ENCODE results near the gene ASIC2.

Gene ASIC2

DNA sequence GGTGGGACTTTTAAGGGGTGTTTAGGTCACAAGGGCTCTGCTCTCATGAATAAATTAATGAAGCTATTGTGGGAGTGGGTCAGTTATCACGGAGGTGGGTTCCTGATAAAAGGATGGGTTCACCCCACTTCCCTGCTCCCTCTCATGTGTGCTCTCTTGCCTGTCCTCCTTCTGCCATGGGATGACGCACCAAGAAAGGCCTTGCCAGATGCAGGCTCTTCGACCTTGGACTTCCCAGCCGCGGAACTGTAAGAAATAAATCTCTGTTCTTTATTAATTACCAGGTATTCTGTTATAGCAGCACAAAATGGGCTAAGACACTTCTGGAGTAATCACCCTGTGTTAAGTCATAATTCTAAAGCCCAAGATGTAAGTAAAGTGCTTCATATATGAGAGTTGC lies 141.5 kb downstream of the ASIC2 start:
- no peak for DNase-seq

GRCh38 chr17:33145941-33146340 lies 147.2 kb downstream of the ASIC2 start:
- no peak for DNase-seq

GRCh38 chr17:33144837-33145236 lies 148.3 kb downstream of the ASIC2 start:
- DNase-seq, result no peak

DNA sequence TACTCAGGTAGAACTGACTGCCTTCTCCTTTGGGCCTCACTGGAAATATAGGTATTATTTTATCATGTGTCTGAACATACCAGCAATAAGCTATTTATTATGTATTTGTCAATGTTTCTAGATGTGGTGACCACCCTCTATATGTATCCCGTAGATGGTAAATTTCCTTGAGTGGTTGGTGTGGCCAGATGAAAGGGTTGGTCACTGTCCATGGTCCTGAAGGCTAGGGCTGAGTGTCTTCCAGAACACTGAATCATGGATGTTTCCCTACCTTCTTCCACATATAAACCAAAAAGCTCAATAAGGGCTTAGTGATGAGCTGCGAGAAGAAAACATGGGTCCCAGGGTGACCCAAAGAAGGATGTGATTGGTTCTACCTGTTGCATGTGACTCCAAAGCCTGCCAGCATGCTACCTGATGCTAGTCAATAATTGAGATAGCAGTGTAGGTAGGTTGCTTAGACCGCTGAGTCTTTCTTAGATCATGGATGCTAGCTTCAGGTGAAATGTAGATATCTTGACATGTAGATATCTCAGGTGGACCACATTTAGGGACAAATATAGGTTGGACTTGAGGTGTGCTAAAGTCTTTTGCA lies 150.3 kb downstream of the ASIC2 start:
- DNase-seq, result no peak

DNA sequence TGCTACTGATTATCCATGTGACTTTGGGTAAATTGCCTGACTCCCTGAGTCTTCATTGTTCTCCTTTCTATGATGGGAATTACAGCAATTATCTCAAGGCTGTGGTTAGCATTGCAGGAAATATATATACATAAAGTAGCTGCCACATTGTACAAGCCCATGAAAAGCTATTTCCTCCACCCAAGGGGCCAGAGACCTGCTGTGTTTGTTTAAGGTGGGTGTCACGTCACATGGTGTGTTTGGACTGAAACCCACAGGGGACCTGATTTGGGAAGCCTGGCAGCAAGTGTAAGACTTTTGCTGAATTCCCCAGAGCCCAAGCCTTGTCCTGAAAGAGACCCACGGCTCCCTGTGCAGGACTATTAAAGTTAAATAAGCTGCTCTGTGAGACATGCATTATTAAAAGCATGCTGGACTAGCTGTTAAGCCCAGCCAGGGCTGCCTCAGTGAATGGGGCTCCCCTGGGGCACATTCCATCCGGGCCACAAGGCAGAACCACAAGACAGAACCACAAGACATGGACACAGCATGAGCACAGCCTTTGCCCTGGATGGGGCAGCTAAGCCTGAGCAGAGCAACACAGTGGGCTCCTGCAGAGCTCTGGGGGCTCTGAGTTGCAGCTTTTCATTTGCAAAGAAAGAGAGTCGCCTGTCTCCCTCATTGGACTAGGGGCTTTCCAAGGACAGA lies 152.5 kb downstream of the ASIC2 start:
- DNase-seq, result no peak

DNA sequence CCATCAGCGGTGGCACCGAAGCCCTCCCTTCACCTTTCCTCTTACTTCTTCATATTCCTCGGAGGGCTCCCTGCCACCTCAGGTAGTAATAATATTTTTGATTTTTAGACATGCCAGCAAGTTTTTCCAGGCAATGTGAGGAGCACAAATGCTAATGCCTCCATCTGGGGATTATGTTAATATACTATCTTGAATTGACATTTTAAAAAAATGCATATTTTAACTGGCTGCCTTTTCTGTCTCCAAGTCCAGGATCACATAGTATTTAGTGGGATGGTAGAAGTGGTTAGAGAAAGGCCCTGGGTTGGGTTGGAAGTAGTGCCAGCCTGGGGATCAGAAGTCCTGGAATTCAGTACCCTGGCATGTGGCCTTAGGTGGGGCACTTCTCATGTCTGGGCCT lies 154.5 kb downstream of the ASIC2 start:
- no peak for DNase-seq

GRCh38 chr17:33137426-33137825 lies 155.7 kb downstream of the ASIC2 start:
- DNase-seq, result no peak

- no peak for DNase-seq
Measured at GRCh38 chr17:33135691-33136090, 157.4 kb downstream of the ASIC2 start.

- no peak for DNase-seq
Measured at GRCh38 chr17:33131620-33132019, 161.5 kb downstream of the ASIC2 start.

DNA sequence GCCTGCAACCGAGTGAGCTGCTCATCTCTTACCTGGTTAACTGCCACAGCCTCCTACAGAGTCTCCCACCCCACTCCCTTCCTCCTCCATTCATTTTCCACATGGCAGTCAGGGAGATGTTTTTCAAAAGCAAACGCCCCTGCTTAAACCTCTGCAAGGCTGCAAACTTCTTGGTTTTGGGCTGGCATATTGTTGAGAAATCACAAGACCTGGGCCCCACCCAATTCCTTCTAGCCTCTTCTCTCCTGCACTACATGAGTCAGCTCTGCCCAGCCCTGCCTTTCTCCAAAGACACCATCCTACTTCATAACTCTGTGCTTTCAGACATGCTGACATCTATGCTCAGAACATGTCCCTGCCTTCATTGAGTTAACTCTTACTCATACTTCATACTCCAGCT lies 165.4 kb downstream of the ASIC2 start:
- DNase-seq, result no peak

DNA sequence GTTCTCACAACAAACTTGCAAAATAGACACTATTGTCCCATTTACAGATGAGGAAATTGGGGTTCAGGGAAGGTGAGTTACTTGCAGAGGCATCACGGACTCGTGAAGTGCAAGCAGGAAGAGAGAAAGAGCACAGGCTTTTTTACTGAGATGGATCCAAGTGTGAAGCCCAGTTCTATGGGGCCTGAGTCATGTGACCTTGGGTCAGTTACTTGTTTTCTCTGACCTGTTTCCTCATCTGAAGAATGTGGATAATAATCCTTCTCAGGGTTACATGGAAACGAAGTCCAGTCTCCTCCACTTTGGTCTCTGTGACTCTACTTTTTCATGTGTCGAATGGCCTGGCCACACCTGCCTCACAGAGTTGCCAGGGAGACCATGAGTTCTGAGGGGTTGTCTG lies 167.0 kb downstream of the ASIC2 start:
- DNase-seq, result no peak

DNA sequence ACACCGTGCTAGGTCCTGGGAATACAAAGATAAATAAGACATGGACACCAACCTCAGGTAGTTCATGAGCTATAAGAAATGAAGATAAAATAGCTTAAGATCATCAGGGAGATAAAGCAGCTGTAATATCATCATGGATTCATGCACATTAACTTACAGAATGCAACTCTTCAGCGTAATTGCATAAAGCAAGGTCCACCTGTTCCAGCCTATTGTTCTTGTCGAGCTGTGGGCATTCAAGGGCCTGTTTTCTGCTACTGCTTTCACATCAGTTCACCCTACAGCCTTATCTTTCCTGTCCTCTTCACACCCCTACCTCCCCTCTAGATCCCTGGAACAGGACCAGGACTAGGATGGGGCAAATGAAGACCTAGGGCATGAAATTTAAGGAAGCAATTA lies 167.5 kb downstream of the ASIC2 start:
- no peak for DNase-seq

- DNase-seq, result no peak
Measured at GRCh38 chr17:33124871-33125551, 168.1 kb downstream of the ASIC2 start.

- DNase-seq, result no peak
Measured at GRCh38 chr17:33124185-33124584, 168.9 kb downstream of the ASIC2 start.

- no peak for DNase-seq
Measured at GRCh38 chr17:33121756-33122155, 171.3 kb downstream of the ASIC2 start.

GRCh38 chr17:33121272-33121671 lies 171.8 kb downstream of the ASIC2 start:
- no peak for DNase-seq

GRCh38 chr17:33120103-33120502 lies 173.0 kb downstream of the ASIC2 start:
- no peak for DNase-seq

DNA sequence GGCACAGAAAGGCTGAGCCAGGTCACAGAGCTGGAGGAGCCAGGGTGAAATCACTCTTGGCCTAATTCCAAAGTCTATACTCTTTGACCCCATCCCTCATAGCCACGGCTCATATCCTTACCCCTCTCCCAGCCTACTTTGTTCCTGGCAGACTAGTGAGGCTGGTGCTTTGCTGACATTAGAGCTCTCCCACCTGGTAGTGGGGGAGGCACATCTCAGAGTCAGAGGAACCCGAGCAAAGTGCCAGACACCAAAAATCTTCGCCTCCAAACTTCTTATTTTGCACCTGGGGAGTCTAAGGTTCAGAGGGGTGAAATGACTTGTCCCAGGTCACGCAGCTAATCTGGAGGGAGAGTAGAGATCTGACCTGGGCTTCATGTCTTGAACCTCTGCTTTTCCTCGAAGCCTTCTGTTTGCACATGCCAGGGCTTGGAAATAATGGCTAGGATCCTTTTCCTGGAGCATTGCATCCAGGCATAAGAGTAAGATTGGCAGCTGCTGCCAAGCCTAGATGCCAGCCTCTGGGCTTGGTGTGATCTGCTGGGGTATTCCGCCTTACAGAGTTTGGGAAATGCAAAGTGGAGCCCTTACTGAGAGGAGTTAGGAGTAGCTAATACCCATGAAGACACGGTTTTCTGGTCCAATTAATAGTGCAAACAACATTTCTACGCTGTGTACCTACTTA lies 174.6 kb downstream of the ASIC2 start:
- no peak for DNase-seq

DNA sequence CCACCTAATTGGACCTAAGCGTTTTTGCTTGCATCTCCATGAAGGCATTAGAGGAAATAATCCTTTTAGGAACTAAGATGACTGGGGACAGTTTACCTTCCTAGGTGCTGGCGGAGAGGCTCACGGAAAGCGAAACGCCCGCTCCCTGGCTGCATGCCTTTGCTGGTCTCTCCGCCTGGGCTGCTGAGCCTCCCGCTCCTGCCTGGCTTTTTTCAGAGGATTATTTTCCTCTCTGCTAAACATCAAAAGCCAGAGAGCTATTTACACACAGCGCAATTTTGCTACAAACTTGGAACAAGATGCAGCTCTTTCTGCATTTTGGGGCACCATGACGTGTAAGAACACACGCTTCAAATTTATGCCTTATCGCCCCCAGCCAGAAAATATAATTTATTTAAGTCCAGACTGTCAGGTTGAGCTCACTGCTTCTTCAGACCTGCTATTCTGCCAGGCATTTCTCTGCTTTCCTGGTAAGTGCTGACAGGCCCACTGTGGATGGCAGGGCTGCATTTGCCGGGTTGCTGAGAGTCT lies 177.0 kb downstream of the ASIC2 start:
- DNase-seq, result no peak

DNA sequence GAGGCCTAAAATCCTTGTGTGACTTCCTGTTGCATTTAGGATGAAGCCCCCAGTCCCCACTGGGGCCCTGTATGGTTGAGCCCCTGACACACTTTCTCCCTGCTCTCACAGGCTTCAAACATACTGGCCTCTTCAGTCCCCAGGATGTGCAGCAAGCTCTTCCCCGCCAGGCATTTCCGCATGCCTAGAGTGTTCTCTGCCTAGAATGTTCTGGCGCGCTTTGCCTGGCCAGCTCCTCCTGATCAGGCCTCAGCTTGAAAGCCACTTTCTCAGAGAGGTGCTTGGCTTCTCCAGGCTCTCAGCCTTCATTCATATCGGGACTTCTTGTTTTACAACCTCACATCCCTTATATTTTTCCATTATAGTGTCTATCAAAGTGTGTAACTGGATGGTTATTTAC lies 177.7 kb downstream of the ASIC2 start:
- no peak for DNase-seq

DNA sequence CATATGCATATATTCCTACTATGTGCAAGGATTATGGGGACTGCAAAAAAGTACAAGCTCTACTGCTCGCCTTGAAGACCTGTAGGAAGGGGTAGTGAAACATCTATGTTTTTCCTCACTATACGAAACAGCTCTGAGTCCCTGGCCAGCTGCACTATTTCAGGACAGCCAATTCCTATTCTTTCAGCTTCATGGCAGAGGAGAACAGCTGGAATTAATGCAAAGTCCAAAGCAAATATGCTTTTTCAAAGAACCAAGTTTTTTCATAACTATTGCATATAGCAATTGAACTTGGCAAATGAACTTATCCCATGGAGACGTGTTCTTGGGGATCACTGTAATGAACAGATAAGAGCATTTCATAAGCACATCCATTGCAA lies 179.1 kb downstream of the ASIC2 start:
- no peak for DNase-seq

- no peak for DNase-seq
Measured at GRCh38 chr17:33113276-33113990, 179.7 kb downstream of the ASIC2 start.

- no peak for DNase-seq
Measured at GRCh38 chr17:33112763-33113162, 180.3 kb downstream of the ASIC2 start.

All from stimulated activated naive CD4-positive, alpha-beta T cell treated with Interleukin-2 at 50 U/mL for 16 hours (primary cell).